Sigmoid colon (tissue), 7 donors: Measurements from ENCODE around the gene POLN. TPM values are rescaled to one million over a fixed set of nuclear protein-coding genes. Genes with fewer than 3 reads are reported as not detected.

Source experiments
- DNase-seq: peaks from one replicate; pipeline ENCODE4 v3.0.0-alpha.2; 2019
- H3K27ac ChIP-seq, 4 donors: fragments of 200-600 bp; sonication (generic); one replicate each; pipeline ENCODE4 v1.5.1; 2016 to 2019; ENCODE audit warnings: mild to moderate bottlenecking in 1 of 4
- H3K27me3 ChIP-seq, 3 donors: fragments of 200-600 bp; sonication (generic); one replicate each; pipeline ENCODE4 v1.5.1; 2019; ENCODE audit warnings: mild to moderate bottlenecking in 1 of 3
- H3K36me3 ChIP-seq, 4 donors: fragments of 200-600 bp; sonication (generic); one replicate each; pipeline ENCODE4 v1.5.1; 2016 to 2019
- H3K4me1 ChIP-seq, 4 donors: fragments of 200-600 bp; sonication (generic); one replicate each; pipeline ENCODE4 v1.5.1; 2017 to 2019
- H3K4me3 ChIP-seq, 4 donors: fragments of 200-600 bp; sonication (generic); one replicate each; pipeline ENCODE4 v1.5.1; 2017 to 2019; ENCODE audit warnings: mild to moderate bottlenecking in 2 of 4, moderate library complexity in 1 of 4
- H3K9me3 ChIP-seq, 4 donors: fragments of 200-600 bp in 3 of 4; sonication (generic) in 3 of 4; one replicate each; pipeline versions ENCODE4 v1.5.1 to v1.6.1; 2013 to 2019
- CTCF ChIP-seq, 4 experiments: fragments of 450-650 bp in 3 of 4; fragments of 200-600 bp in 1 of 4; IDR thresholded peaks; one replicate each; pipeline ENCODE4 v1.5.1; 2016 to 2019; ENCODE audit warnings: antibody characterized with exemption in 4 of 4, mild to moderate bottlenecking in 3 of 4, moderate library complexity in 2 of 4
- EP300 ChIP-seq, 4 donors: sonication (generic); formaldehyde crosslinking; IDR thresholded peaks; one replicate each; pipeline ENCODE4 v1.6.1; 2017; ENCODE audit warnings: antibody characterized with exemption in 4 of 4
- POLR2A ChIP-seq, 2 donors: fragments of 450-650 bp; IDR thresholded peaks; one replicate each; pipeline ENCODE4 v1.6.1; 2016; ENCODE audit warnings: antibody characterized with exemption in 2 of 2, mild to moderate bottlenecking in 2 of 2, moderate library complexity in 2 of 2
- POLR2AphosphoS5 ChIP-seq, 4 donors: sonication (generic); formaldehyde crosslinking; IDR thresholded peaks; one replicate each; pipeline ENCODE4 v1.6.1; 2017; ENCODE audit warnings: antibody characterized with exemption in 4 of 4
- WGBS, 2 donors: extraction: QIAGEN DNeasy Blood & Tissue Kit; methylation state at CpG; one replicate each; pipeline ENCODE4 v1.1.7; 2013; 5-methylcytosine and 5-hydroxymethylcytosine counted together
- intact Hi-C: fragments of 100-400 bp; cut with DNase I; formaldehyde crosslinking; loops from one replicate; pipeline ENCODE4 v1.15.1; 2023
- polyA plus RNA-seq, 3 donors: library from polyadenylated mRNA; stranded (reverse); fragments of 200-250 nt; gene quantifications; one replicate each; pipeline ENCODE4 v1.2.3, GENCODE V29; 2013
- total RNA-seq, 4 donors: library from RNA; depleted of rRNA; stranded (reverse); fragments of >200 nt; gene quantifications; one replicate each; pipeline ENCODE4 v1.1.0, GENCODE V29; 2016
- donor health status: healthy with polysubstance abuse.
- donor health status: Bipolar disorder and iron deficiency.
- donor health status: healthy.

The POLN gene
- total and polyA plus RNA-seq, 7 donors: 0.60 to 9.4 (median 2.0) TPM; not detected in 1

GRCh38 chr4:2104556-2105345, 137.2 kb downstream of the POLN start:
- H3K4me1 ChIP-seq: no peaks in the 10 kb centered on the region
- intact Hi-C loops: no loop called here
- TF ChIP-seq POLR2AphosphoS5 (IDR thresholded peaks at IDR 0.05): no peak
- no peak for TF ChIP-seq POLR2A (IDR thresholded peaks at IDR 0.05)
- no peak for TF ChIP-seq CTCF (IDR thresholded peaks at IDR 0.05)
- no peak for TF ChIP-seq EP300 (IDR thresholded peaks at IDR 0.05)
- H3K27ac ChIP-seq: no peak overlapping the region
- H3K4me3 ChIP-seq: no peak overlapping the region
- no peaks in the 10 kb centered on the region for H3K27me3 ChIP-seq
- H3K36me3 ChIP-seq: no peaks in the 10 kb centered on the region
- DNase-seq: no peak
- peaks cover 8 to 18% (median 10%) of the 10 kb centered on the region in 4 donors for H3K9me3 ChIP-seq
- 83 to 86% methylated on average over 9 of the region's 9 CpGs for whole genome bisulfite sequencing, 2 donors

- Histone ChIP-seq H3K27ac (no peak overlapping the region), H3K9me3 (peaks cover 8 to 18% (median 10%) of the 10 kb centered on the region in 4 donors), H3K4me3 (no peak overlapping the region), H3K27me3 (no peaks in the 10 kb centered on the region), H3K4me1 (no peaks in the 10 kb centered on the region), H3K36me3 (no peaks in the 10 kb centered on the region)
- DNase-seq: no peak
- no peak for TF ChIP-seq POLR2AphosphoS5 (IDR thresholded peaks at IDR 0.05)
- TF ChIP-seq POLR2A (IDR thresholded peaks at IDR 0.05): no peak
- TF ChIP-seq CTCF (IDR thresholded peaks at IDR 0.05): no peak
- no peak for TF ChIP-seq EP300 (IDR thresholded peaks at IDR 0.05)
- WGBS, 2 donors: 81 to 86% methylated on average over 2 of the region's 2 CpGs
- intact Hi-C loops: no loop called here
These were observed 137.9 kb downstream of the POLN start for GRCh38 chr4:2103843-2104547.

GRCh38 chr4:2103127-2103842, 138.6 kb downstream of the POLN start:
- H3K27me3 ChIP-seq: no peaks in the 10 kb centered on the region
- H3K36me3 ChIP-seq: no peaks in the 10 kb centered on the region
- H3K4me3 ChIP-seq: no peak overlapping the region
- H3K9me3 ChIP-seq: peaks cover 8 to 18% (median 10%) of the 10 kb centered on the region in 4 donors
- no peak overlapping the region for H3K27ac ChIP-seq
- TF ChIP-seq CTCF (IDR thresholded peaks at IDR 0.05): no peak
- TF ChIP-seq EP300 (IDR thresholded peaks at IDR 0.05): no peak
- TF ChIP-seq POLR2A (IDR thresholded peaks at IDR 0.05): no peak
- TF ChIP-seq POLR2AphosphoS5 (IDR thresholded peaks at IDR 0.05): no peak
- 79 to 85% methylated on average over 5 of the region's 5 CpGs for WGBS, 2 donors
- H3K4me1 ChIP-seq: no peaks in the 10 kb centered on the region
- no peak for DNase-seq
- intact Hi-C loops: no loop called here

GRCh38 chr4:2102045-2102883, 139.7 kb downstream of the POLN start:
- Histone ChIP-seq H3K27me3 (no peaks in the 10 kb centered on the region), H3K36me3 (no peaks in the 10 kb centered on the region), H3K4me3 (no peak overlapping the region), H3K4me1 (no peaks in the 10 kb centered on the region), H3K9me3 (peaks cover 8 to 18% (median 10%) of the 10 kb centered on the region in 4 donors), H3K27ac (no peak overlapping the region)
- TF ChIP-seq CTCF (IDR thresholded peaks at IDR 0.05): no peak
- TF ChIP-seq POLR2AphosphoS5 (IDR thresholded peaks at IDR 0.05): no peak
- no peak for TF ChIP-seq POLR2A (IDR thresholded peaks at IDR 0.05)
- TF ChIP-seq EP300 (IDR thresholded peaks at IDR 0.05): no peak
- no peak for DNase-seq
- WGBS, 2 donors: 82 to 86% methylated on average over 4 of the region's 4 CpGs
- intact Hi-C loops: no loop called here
